GM12875 (cell line): ENCODE data around the gene CAMK1G.

ENCODE experiments used
- H3K4me3 ChIP-seq: one replicate; pipeline ENCODE4 v1.5.1; 2011; ENCODE audit warnings: low read depth, low read length, control low read depth
- CTCF ChIP-seq: IDR thresholded peaks from 2 replicates; pipeline ENCODE4 v1.5.1; 2011; ENCODE audit warnings: low read depth, mild to moderate bottlenecking, control low read depth, inconsistent platforms, low read length, moderate library complexity, borderline replicate concordance; ENCODE audit not compliant: insufficient read depth

CAMK1G gene

GRCh38 chr1:209648931-209649776, 65.6 kb downstream of the CAMK1G start:
- H3K4me3 ChIP-seq = no peak overlapping the region
- TF ChIP-seq CTCF = no peak

GRCh38 chr1:209650454-209650853, 66.9 kb downstream of the CAMK1G start:
- TF ChIP-seq CTCF = no peak
- no peak overlapping the region for H3K4me3 ChIP-seq

- H3K4me3 ChIP-seq = no peak overlapping the region
- no peak for TF ChIP-seq CTCF
Measured at GRCh38 chr1:209651138-209651587, 67.6 kb downstream of the CAMK1G start.

- no peak for TF ChIP-seq CTCF
- no peak within 1 kb of the TSS for H3K4me3 ChIP-seq
Measured at GRCh38 chr1:209652121-209652735, 68.7 kb downstream of the CAMK1G start, which contains the start of gene LAMB3. Gene LAMB3 (minus strand): TSS chr1:209652425. CDS start chr1:209650944, 1,481 bp downstream.

GRCh38 chr1:209652873-209653401, 69.4 kb downstream of the CAMK1G start:
- TF ChIP-seq CTCF = no peak
- no peak overlapping the region for H3K4me3 ChIP-seq

- TF ChIP-seq CTCF = no peak
- no peak overlapping the region for H3K4me3 ChIP-seq
Measured at GRCh38 chr1:209653915-209654351, 70.4 kb downstream of the CAMK1G start.
